Myometrial cell (primary cell): ENCODE results near the gene H6PD. TPM values are rescaled to one million over a fixed set of nuclear protein-coding genes. Genes with fewer than 3 reads are reported as not detected.

Experiments used
- total RNA-seq: library from RNA; depleted of rRNA; stranded (reverse); fragments of >200 nt; gene quantifications from 2 replicates; pipeline ENCODE4 v1.2.3, GENCODE V29; 2015

The H6PD gene
- total RNA-seq, result 111 and 113 TPM in 2 replicates

GRCh38 chr1:9234223-9235095, at the start of gene H6PD:
Gene H6PD, plus strand, starts transcription at chr1:9234774. Its CDS starts 10,161 bp downstream, at chr1:9244935.

DNA sequence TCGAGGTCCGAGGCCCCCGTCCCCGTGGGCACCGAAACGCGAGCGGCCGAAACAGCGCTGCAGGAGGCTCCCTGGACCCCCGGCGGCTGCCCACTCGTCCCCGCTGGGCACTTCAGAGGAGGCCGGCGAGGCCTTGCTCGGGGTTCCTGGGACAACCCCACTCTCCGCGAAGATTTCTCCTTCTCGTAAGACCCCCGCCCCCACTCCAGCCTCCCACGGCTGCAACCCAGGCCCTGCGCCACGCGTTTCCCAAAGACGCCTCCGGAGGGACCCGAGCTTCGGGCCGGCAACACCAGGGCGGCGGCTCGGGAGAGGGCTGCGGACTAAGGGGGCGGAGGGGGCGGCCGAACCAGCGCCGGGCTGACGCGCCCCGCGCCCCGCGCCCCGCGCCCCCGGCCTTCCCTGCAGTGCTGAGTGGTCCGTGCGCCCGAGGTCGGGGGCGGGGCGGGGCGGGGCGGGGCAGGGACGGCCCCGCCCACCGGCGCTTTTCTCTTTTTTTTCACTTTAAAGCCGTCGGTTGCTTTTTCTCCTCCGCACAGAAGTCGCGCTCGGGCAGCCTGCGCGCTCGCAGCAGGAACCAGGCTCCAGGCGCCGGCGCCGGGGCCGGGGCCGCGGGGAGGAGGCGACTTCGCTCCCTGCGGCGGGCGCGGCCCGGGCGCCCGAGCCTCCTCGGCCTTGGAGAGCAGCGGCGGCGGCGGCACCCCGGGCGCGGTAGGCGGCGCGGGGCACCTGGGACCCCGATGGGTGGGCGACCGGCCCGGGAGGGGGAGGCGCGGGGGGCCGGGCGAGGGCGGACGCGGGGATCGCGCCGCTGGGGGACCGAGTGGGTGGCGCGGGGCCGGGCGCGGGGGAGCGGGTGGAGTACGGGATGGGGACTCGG, 58.0 kb downstream of the H6PD start, which contains the start of gene SPSB1:
Gene SPSB1 (plus strand): TSS at position 534 of the 880 bp plus-strand sequence. CDS start 62,998 bp downstream, outside the sequence.

Other genes starting within 250 kb of the H6PD start
- not detected in 2 replicates for gene SLC2A7, start 208.4 kb upstream of the H6PD start, total RNA-seq
- gene SLC2A5, start 165.1 kb upstream of the H6PD start, total RNA-seq, result 3.5 and 4.1 TPM in 2 replicates
- gene GPR157, start 105.7 kb upstream of the H6PD start, total RNA-seq, result 4.0 and 4.6 TPM in 2 replicates
- gene SPSB1, start 58.1 kb downstream of the H6PD start, total RNA-seq, result 11.9 and 12.1 TPM in 2 replicates